ACHN (cell line): ENCODE measurements around the gene GABRG2.
A peak's percentile ranks its signal among the peaks of the same experiment; 100 is the strongest.
"Not testable (repeated sequence)": the region's sequence is repeated elsewhere in the genome, so short reads cannot be mapped to it uniquely, and the experiment has no call there.

Experiments used
- DNase-seq: peaks from one replicate; pipeline ENCODE4 v3.0.0-alpha.2; 2015
- in situ Hi-C: cut with HindIII; loops from 2 replicates; pipeline ENCODE4 v1.10.0; 2017; ENCODE audit warnings: low sequenced_read_pairs, low pct_ligation_motif_present, low pct_unique_long_range_greater_than_20kb

The GABRG2 gene

DNA sequence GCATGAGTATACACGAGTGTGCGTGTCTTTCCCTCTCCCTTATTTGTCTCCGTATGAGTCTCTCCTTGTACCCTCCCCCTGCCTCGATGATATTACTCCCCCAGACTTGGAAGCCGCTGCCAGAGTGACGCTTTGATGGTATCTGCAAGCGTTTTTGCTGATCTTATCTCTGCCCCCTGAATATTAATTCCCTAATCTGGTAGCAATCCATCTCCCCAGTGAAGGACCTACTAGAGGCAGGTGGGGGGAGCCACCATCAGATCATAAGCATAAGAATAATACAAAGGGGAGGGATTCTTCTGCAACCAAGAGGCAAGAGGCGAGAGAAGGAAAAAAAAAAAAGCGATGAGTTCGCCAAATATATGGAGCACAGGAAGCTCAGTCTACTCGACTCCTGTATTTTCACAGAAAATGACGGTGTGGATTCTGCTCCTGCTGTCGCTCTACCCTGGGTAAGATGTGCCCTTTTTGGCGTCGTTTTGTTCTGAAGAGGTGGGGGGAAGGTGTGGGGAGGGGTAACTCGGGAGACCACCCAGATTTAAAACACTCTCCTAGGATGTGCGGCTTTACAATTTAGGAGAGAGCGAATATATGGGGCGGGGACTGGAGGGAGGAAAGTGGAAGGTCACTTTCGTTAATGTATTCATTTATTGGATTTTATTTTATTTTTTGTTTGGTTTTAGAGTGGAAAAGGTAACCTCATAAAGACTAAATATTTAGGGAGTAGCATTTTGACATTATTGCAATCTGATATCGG is at the start of gene GABRG2:
TSS of gene GABRG2 (plus strand) at position 119 of the 757 bp plus-strand sequence. CDS start at position 346, 227 bp downstream.
- in situ Hi-C loops, result no loop called here
- no peak for DNase-seq

DNA sequence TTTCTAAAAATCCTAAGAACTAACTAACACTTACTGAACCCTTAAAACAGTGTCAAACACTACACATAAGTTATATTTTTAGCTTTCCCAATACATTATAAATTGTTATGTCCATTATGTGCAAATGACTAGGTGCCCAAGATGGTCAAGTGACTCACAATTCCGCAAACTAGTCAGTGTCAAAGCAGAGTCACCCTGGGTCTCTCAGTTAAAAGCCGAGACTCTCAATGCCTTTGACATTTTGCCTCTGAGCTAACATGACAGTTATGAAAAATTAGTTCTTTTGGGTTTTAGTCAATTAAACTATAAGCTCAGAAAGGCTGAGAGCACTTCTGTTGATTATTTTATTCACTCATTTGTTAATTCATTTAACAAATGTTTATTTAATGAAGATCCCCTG is 42.3 kb upstream of the GABRG2 start:
- no peak for DNase-seq
- in situ Hi-C loops, result no loop called here

DNA sequence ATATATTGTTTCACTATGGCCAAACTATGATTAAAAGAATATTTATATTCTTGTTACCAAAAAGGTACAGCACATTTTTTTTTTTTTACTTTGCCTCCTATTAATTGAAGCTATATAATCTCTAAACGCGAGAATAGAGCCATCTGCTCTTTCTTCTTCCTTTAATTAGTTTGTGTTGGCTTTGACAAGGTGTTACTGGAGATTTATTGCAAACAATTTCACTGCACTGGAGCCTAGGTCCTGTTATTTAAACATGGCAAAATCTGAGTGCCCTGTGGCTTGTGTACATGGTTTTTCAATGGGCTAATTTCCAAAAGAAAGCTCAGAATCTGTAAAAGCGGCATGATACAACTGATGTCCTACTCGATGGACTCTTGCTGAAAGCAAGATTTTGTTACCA is 40.8 kb upstream of the GABRG2 start:
- DNase-seq, result no peak
- in situ Hi-C loops, result no loop called here

DNA sequence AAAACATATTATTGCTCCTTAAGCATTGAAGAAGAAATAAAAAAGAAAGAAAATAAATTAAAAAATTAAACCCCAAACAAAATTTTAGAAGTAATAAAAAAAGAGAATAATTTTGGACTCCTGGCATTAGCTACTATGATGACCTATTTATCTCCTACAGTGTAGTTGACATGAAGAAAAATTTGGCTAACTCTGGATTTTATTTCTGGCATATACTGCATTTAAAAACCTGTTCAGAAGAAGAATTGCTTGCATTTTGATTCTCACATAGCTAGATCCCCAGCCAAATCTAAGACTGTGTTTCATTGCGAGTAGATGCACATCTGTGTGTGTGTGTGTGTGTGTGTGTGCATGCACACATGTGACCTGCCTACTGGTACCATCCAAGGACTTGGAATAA is 30.1 kb upstream of the GABRG2 start:
- no peak for DNase-seq
- in situ Hi-C loops, result no loop called here

DNA sequence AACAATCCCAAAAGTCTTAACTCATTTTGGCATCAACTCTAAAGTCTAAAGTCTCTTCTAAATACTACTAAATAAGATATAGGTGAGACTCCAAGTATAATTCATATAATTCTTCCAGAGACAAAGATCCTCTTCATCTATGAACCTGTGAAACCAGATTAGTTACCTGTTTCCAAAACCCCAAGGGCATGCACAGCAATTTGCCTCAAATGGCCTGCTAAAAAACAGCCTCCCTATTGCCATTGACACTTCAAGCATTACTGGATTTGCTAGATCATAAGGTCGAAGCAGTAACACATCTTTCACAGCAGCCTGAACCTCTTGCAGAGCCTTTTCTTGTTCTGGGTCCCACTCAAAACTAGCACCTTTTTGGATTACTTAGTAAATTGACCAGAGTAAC is 20.3 kb upstream of the GABRG2 start:
- DNase-seq, result no peak
- in situ Hi-C loops, result no loop called here

DNA sequence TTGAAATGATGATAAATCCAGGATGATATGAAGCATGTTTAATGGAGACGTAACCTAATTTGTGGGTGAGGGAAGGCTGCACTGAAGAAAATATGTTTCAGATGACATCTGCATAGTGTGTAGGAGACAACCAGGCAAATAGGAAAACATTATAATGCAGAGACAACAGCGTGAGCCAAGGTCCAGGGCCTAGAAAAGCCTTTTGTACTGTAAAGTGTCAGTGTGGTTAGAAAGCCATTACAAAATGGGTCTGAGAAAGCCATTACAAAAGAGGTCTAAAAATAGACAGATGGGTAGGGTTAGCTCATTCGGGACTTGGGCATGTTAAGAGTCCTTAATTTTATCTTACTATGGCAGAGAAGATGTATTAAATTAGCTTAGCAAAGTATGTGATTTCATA is 14.9 kb upstream of the GABRG2 start:
- DNase-seq, result no peak
- in situ Hi-C loops, result no loop called here

DNA sequence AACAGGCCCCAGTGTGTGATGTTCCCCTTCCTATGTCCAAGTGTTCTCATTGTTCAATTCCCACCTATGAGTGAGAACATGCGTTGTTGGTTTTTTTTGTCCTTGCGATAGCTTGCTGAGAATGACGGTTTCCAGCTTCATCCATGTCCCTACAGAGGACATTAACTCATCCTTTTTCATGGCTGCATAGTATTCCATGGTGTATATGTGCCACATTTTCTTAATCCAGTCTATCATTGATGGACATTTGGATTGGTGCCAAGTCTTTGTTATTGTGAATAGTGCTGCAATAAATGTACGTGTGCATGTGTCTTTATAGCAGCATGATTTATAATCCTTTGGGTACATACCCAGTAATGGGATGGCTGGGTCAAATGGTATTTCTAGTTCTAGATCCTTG is 12.5 kb upstream of the GABRG2 start:
- DNase-seq, in situ Hi-C loops: not testable (repeated sequence)

DNA sequence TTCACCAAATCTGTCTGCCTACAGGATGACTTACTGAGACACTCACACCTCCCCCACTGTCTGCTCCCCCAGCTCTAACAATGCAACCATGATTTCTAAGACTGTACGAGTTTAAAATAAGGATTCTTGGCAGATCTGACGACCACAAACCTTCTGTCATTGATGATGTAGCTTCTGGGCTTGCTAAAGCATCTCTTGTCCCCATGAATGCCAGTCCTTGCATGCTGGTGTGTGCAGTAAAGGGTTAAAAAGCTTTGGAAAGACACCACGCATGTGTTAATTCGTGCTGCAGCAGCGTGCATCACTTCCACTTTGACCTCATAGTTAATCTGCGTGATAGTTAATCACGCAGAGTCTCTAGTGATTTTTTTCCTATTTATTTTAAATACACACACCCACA is 411 bp upstream of the GABRG2 start:
- in situ Hi-C loops, result no loop called here
- no peak for DNase-seq

DNA sequence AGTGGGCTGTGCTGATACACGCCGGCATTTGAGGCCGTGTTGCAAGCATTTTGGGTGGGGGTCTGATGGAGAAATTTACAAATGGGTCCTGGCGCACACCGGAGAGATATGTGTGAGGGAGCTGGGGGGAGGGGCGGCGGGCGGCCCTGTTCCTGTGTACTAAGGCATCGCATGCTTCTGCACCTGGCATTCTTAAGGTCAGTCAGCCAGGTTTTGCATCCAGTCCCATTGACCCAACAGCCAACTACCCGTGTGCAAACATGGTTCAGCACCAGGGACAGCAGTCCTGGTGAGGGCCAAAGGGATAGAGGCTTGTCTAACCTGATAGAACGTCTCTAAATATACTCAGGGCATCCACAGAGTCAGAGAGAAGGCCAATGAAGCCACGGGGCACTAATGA is 839 bp downstream of the GABRG2 start:
- in situ Hi-C loops, result no loop called here

DNA sequence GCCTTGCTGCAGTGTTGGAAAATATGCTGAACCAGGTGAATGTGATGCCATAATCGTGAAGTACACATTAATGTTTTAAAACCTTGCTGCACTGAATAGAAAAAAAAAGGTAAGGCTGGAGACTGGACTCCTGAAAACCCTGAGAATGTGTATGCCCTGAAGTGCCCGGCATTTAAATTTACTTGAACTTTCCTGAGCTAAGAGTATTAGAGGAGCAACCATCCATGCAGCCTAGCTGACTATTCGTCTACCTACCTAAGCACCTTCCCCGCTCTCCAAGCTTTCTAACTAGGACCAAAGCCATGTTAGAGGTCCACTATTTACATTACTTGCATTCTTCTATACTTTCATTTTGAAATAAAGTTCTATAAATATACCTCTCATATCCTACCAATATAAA is 1.4 kb downstream of the GABRG2 start:
- no peak for DNase-seq
- in situ Hi-C loops, result no loop called here

More for the DNA sequence above, 839 bp downstream of the GABRG2 start:
- peak; percentile 67 for DNase-seq

DNA sequence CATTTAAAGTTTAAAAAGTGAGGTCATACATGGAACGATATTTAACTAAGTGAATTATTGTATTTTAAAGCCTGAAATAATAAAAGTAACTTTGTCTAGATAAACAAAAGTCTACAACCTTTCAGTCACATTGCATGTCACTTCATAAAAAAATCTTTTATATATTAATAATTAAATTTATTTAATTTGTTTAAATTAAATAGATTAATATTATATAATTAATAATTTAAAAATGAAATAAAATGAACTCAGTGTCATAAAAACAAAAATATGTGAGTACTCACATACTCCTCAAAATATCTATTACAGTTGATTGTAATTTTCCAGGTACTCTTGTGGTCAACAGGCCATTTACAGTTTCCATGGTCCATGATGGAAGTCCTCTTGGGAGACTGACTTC is 11.2 kb downstream of the GABRG2 start:
- DNase-seq, result no peak
- in situ Hi-C loops, result no loop called here

DNA sequence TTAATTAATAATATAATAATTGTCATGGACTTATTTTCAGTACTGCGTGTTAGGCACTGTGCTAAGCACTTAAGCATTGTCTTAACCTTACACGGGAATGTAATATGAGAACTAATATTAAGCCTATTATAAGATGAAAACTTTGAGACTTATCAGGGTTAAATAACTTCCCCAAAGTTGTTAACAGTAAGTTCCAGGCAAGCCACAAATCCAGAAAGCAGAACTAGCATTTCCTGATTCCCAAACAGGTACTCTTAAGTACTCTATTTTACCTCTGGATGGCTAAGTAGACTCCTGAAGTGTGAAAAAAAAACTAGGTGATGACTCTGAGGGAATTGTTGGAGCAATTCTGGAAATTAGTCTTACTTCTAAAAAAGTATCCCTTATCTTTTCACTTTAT is 23.8 kb downstream of the GABRG2 start:
- no peak for DNase-seq
- in situ Hi-C loops, result no loop called here

DNA sequence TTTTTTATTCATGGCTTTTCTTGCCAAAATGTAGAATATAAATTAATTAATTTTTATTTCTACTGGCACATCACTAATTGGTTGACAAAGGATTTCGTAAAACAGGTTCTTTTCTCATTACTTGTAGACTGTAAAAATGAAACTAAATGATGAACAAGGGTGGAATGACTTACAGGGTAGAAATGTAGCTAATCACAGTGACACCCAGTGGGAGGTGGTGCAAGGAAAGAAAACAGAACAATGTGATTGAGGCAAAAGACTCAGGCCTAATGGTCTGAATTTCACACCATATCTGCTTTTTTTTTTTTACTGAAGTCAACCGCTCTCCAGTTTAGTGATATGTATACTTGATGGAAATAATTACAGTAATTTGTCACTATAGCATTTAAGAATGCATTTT is 28.9 kb downstream of the GABRG2 start:
- in situ Hi-C loops, result no loop called here
- DNase-seq, result peak; percentile 38

DNA sequence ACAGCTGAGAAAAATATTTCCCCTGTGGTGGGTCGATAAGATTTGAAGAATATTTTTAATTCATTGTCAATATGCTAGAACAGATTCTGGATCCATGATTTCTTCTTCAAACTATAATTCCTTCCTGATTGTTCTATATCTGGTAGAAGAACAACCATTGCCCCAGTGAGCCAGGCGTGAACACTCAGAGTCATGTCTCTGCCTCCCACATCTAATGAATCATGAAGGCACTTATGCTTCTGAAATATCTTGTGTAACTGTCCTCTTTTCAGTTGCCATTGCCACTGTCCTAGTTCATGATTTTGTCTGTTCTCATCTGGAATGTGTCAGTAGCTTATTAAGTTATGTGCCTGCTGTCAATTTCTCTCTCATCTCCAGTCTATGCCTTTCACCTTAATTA is 40.0 kb downstream of the GABRG2 start:
- in situ Hi-C loops, result no loop called here
- no peak for DNase-seq

DNA sequence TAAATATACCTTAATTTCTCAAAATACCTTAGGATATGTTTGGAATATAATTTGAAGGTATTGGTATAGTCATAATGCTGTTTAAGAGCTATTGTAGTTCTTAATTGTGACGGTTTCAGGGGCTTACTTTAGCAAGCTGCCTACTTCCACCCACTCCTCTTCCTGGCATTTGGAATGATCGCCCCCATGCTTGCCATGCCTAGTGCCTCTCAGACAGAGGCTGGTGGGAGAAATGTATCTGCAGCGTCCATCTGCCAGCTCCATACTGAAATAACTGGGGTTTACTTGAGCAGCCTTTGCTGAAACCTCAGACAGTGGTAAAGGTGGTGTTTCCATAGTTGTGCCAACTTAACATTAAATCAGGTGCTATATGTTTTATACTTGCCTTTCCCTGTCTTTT is 52.2 kb downstream of the GABRG2 start:
- no peak for DNase-seq
- in situ Hi-C loops, result no loop called here

DNA sequence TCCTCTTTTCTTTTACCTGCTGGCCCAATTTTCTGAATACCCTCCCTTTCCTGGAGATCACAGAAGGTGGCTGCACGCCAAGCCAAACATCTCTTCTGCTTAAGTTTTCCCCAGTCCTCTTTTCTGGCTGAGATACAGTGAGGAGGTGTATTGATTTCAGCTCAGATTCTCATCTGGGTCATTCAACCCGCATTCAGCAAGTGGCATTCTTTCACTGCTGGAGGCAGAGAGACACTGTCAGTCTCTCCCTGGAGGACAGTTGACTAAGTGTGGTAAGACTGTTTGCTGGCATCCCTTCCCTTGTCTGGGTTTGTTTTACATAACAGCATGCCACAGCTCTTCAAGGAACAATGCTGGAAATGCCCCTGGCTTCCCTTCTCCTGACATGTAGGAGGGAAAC is 60.5 kb downstream of the GABRG2 start:
- in situ Hi-C loops, result no loop called here
- no peak for DNase-seq

DNA sequence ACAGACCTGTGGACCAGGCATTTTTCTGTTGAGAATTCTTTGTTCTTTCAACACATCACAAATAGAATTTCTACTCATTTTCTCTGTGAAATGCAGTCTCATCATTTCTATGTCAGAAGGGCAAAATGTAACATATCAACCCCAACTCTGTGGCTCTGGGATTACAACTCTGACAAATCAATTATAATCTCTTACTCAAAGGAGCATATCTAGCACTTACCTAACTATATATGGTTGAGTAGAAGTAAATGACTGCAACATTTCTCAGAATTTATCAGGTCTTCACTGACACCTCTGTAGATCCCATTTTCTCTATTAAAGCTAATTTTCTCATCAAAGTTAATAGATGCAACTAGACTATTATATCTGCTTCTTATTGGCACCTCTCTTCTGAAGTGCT is 64.8 kb downstream of the GABRG2 start:
- no peak for DNase-seq
- in situ Hi-C loops, result no loop called here

DNA sequence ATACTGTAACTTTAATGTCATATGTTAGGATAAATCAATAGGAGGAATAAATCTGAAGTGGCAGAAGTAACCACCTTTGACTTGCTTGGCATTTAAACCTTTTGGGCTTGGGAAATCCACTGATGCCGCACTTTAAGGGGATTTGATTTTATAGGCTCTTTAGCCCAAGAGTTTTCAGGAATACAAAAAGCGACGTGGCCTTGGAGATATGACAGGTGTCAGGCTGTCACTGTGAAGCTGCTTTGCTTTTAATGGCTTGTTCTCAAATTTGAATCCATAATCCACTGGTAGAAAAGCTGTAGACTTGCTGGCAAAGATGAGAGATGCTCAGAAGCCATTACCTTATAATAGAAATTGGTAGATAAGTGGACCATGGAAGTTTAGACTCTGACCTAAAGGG is 71.6 kb downstream of the GABRG2 start:
- in situ Hi-C loops, result no loop called here
- no peak for DNase-seq

DNA sequence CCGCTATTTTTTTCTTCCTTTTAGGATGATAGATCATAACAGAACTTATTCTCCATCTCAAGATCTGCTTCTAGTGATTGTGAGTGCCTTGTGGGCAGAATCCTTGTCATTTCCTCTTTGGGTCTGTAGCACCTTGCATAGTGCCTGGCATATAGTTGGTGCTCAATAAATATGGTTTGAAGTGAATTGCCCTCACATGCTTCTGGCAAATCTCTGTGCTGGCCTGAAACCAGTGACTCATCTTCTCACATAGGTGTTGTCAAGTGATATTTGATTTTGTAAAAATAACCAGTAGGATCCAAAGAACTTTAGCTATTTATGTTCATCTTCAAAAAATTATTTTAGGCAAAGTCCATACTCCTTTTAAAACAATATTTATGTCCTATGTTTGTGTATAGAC is 86.7 kb downstream of the GABRG2 start:
- in situ Hi-C loops, result no loop called here
- no peak for DNase-seq

DNA sequence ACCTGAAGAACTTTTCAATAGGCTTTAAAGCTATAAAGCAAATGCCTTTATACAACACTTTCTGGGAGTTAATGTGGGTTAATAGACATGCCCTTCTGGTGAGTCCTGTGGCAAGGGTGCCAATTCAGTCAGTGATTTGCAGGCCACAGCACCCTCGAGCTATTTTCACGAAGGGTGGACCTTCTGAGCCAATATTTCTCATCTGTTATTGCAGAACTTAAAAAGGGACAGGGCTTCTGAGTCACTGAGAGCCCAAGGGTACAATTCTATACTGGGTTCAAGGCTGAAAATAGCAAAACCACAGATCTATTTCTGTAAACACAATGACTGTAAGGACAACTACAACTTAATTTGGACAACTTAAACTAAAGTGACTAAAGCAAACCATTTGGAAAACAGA is 92.8 kb downstream of the GABRG2 start:
- DNase-seq, result no peak
- in situ Hi-C loops, result no loop called here

DNA sequence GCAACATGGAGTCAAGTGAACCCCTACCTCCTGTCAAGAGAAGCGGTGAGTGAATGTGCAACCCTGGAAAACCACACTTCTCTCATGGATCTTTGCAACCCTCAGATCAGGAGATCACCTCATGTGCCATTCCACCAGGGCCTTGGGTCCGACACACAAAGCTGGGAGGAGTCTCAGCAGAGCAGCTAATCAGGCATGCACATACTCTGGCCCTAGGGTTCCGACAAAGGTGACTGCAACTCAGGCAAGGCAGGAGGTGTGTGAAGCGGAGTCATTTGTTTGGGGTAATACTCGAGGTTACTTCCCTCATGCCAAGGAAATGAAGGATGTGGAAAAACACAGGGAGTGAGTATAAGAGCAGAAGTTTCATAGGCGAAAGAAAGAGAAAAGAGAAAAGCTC is 96.1 kb downstream of the GABRG2 start:
- DNase-seq, result no peak
- in situ Hi-C loops, result no loop called here
